GM15510 (cell line): ENCODE data around the gene MSH3.
A peak's percentile ranks its signal among the peaks of the same experiment; 100 is the strongest.

Experiments used
- POLR2A ChIP-seq: IDR thresholded peaks from 3 replicates; pipeline ENCODE4 v1.6.1; 2011; ENCODE audit warnings: borderline replicate concordance; ENCODE audit not compliant: insufficient read length; ENCODE audit errors: extremely low read depth

MSH3 gene

GRCh38 chr5:80634193-80634592 is 20.3 kb upstream of the MSH3 start:
- TF ChIP-seq POLR2A, result no peak

- TF ChIP-seq POLR2A, result no peak
Observed at GRCh38 chr5:80641353-80641752, 13.1 kb upstream of the MSH3 start.

- no peak for TF ChIP-seq POLR2A
Observed at GRCh38 chr5:80644900-80645299, 9.6 kb upstream of the MSH3 start.

GRCh38 chr5:80646926-80647325 is 7.5 kb upstream of the MSH3 start:
- TF ChIP-seq POLR2A, result no peak

DNA sequence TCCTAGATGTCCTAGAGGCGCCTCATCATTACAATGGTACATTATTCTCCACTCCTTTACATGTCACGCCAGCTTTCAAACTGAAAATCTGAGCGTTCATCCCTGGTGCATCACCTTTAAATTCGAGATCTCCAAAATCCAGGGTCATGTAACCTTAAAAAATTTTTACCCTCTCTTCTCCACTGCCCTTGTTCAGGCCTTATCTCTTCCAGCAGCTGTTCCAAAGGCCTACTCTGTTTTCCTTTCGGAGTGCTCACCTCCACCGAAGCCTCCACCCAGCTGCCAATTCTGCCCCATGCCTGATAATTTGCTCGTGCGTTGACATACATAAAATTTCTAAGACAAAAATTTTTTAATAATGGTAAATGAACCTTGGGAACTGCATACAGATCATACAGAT is 950 bp upstream of the MSH3 start:
- TF ChIP-seq POLR2A, result no peak

GRCh38 chr5:80654054-80654390 is 430 bp upstream of the MSH3 start:
- no peak for TF ChIP-seq POLR2A

- no peak for TF ChIP-seq POLR2A
Observed at GRCh38 chr5:80655231-80655774, 851 bp downstream of the MSH3 start.

DNA sequence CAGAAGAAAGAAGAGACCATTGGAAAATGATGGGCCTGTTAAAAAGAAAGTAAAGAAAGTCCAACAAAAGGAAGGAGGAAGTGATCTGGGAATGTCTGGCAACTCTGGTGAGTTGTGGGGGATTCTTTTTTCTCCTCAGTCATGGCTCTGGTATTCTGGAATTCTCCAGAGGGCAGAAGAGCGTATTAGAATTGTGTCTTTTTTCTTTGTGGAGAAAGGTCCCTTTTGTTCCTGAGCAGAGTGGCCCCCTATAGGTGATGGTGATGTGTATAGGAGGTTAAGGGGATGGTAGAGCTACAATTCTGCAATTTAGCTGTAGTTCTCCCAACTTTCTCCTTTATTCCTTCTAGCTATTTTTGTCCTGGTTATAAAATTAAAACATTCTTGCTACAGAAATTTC is 2.0 kb downstream of the MSH3 start:
- no peak for TF ChIP-seq POLR2A

DNA sequence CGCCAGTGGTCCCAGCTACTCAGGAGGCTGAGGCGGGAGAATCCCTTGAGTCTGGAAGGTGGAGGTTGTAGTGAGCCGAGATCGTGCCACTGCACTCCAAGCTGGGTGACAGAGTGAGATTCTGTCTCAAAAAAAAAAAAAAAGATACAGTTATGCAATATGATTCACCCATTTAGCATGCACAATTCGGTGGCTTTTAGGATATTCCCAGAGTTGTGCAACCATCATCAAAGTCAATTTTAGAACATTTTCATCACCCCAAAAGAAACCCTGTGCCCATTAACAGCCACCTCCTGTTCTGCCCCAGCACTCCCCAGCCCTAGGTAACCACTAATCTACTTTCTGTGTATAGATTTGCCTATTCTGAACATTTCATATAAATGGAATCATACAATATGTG is 4.7 kb downstream of the MSH3 start:
- no peak for TF ChIP-seq POLR2A

- TF ChIP-seq POLR2A, result no peak
Observed at GRCh38 chr5:80662108-80662507, 7.7 kb downstream of the MSH3 start.

GRCh38 chr5:80665057-80665456 is 10.6 kb downstream of the MSH3 start:
- no peak for TF ChIP-seq POLR2A

GRCh38 chr5:80667384-80667783 is 12.9 kb downstream of the MSH3 start:
- no peak for TF ChIP-seq POLR2A

DNA sequence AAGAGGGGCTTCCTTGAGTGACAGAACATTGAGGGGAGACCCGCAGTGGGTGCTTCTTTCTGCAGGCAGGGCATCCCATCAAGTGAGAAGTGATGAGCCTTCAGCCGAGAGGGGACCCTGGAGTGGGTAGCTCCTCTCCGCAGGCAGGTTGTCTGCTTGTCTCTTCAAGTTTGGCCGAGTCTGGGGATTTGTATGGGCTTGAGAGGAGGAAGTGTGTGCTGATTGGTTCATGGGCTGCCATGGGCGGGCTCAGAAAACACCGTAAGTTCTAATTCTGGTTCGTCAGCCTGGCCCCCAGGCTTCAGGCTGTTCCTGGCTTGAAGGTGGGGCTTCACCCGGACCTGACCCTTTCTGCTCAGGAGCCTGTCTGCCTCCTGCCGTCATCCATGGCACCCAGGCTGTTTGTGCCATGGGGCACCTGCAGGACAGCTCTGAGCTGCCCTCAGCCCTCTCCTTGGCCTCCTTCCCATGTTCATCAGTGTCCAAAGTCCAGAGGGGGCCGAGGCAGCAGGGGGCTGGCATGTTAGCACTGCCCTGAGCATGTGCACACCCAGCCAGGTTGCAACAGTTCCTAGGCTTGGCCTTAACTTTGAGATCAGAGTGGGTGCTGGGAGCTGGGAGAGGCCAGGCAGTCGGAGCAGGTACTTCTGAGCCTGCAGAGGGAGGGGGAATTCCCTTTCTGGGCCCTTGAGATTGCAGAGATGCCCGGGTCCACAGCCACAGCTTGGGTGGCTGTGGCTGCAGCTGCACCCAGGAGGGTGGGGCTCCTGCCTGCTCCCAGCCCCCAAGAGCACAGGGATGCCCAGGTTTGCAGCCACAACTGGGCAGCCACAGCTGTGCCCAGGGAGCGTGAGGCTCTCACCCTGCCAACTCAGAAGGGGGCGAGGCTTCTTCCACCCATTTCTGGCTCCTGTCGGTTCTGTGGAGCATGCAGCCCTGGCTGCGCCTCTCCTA is 13.8 kb downstream of the MSH3 start:
- peak; percentile 28 for TF ChIP-seq POLR2A

DNA sequence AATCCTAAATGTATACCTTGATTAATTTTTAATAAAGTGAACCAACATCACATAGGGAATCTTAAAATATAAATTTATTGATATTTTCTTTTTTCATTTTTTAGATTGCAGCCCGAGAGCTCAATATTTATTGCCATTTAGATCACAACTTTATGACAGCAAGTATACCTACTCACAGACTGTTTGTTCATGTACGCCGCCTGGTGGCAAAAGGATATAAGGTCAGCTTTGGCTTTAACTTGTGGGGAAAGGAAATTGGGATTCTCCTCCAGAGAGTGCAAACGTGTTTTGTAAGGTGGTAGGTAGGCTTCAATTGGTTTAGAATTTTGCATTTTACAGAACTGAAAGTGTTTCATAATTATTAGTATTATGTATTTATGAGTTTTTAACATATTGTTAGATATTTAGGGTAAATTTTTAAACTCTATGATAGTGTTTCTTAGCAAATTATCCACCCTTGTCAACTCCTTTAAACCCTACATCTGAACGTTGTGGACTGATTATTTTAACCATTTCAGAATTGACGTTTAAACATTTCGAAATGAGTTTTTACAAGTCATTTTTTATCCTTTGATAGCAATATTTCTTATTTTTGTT is 17.8 kb downstream of the MSH3 start:
- TF ChIP-seq POLR2A, result no peak

DNA sequence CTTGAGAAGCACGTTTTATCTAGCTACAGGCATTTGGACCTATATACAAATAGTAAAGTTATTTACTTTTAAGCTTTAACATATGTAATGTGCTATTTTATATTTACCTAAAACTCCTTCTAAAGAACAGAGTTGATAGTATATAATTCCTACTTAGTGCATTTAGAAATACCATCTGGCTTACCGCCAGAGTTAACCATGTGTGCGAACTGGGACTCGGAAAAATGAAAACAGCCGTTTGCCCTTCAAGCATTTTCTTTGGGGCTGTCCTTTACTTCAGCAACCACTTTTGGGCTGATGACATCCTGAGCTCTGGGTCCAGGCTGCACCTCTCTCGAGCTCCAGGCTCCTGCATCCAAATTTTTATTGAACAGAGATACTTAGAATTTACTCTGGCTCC is 22.3 kb downstream of the MSH3 start:
- TF ChIP-seq POLR2A, result no peak

GRCh38 chr5:80686757-80687156 is 32.3 kb downstream of the MSH3 start:
- no peak for TF ChIP-seq POLR2A
